GM19238 (cell line): Measurements from ENCODE around the gene RCAN3.
A peak's percentile ranks its signal among the peaks of the same experiment; 100 is the strongest.

ENCODE experiments used
- DNase-seq: peaks from one replicate; pipeline ENCODE4 v3.0.0; 2011; ENCODE audit warnings: low spot score; ENCODE audit not compliant: insufficient read length

RCAN3 gene

GRCh38 chr1:24572301-24572700, 69.7 kb downstream of the RCAN3 start:
- no peak for DNase-seq

DNA sequence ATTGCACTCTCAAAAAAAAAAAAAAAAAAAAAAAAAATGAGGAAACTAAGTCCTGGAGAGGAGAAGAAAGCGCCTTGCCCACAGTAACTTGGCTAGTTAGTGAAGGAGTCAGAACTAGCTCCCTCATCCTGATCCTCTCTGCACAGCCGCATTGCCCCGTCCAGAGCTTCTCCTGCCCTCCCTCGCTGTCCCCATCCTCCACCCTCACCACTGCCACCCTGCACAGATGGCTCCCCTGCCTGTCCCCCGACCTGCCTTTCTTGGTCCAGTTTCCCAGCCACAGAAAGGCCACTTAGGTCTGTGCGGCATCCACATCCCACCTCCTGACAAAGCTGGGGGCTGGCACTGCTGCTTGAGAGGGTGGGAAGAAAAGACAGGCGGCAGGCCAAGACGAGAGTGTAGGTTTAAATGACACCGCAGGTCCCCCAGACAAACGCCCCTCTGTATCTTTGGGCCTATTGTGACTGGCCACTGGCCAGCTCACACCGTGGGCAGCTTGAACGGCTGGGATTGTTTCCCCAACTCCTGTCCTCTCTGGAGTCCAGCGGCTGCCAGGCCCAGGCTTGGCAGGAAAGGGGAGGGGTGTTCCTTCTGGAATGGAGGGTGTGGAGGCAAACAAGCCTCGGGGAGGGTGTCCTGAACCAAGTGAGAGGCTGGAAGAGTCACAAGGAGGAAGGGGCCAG, 73.4 kb downstream of the RCAN3 start:
- DNase-seq = no peak

- no peak for DNase-seq
These were observed 76.2 kb downstream of the RCAN3 start for GRCh38 chr1:24578846-24579245.

GRCh38 chr1:24580756-24581155, 78.1 kb downstream of the RCAN3 start:
- no peak for DNase-seq

- no peak for DNase-seq
These were observed 81.6 kb downstream of the RCAN3 start for GRCh38 chr1:24584171-24584647.

DNA sequence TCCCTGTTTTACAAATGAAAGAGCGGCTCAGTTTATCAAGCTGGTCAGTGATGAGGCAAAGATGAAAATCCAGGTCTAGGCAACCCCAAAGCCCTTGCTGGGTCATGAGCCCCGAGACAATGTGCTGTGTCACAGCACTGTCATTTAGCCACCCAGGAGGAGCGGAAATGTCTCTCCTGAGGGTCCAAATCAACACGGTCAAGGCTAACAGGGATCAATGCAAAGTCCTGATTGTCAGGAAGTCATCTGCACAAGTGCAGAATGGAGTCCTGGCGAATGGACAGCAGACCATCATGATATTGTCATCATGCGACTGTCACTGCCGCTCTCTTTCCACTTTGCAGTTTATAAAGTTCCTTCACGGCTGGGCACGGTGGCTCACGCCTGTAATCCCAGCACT, 83.5 kb downstream of the RCAN3 start:
- DNase-seq = no peak

- peak; percentile 56 for DNase-seq
These were observed 84.6 kb downstream of the RCAN3 start for GRCh38 chr1:24586970-24587820.

- no peak for DNase-seq
These were observed 85.9 kb downstream of the RCAN3 start for GRCh38 chr1:24588573-24588972.

GRCh38 chr1:24589200-24589599, 86.6 kb downstream of the RCAN3 start:
- no peak for DNase-seq
